ENCODE data around the gene LEFTY2.
A peak's percentile ranks its signal among the peaks of the same experiment; 100 is the strongest.
"Not testable (repeated sequence)": the region's sequence is repeated elsewhere in the genome, so short reads cannot be mapped to it uniquely, and the experiment has no call there.

Gene LEFTY2

GRCh38 chr1:225931270-225932136, 9.5 kb downstream of the LEFTY2 start:
- no peak for DNase-seq

- DNase-seq, result no peak
Observed at GRCh38 chr1:225930566-225930965, 10.5 kb downstream of the LEFTY2 start.

- not testable (repeated sequence) for DNase-seq
Observed at GRCh38 chr1:225929462-225929861, 11.6 kb downstream of the LEFTY2 start.

- no peak for DNase-seq
Observed at GRCh38 chr1:225928186-225929175, 12.5 kb downstream of the LEFTY2 start.

GRCh38 chr1:225926551-225927113, 14.4 kb downstream of the LEFTY2 start:
- no peak for DNase-seq

- peak; percentile 73 to 97 (median 92) for DNase-seq
Observed at GRCh38 chr1:225923692-225924555, 17.1 kb downstream of the LEFTY2 start, which contains the start of gene PYCR2. PYCR2 (minus strand) TSS chr1:225924250; CDS start chr1:225924110, 140 bp downstream.

GRCh38 chr1:225923381-225923691, 17.7 kb downstream of the LEFTY2 start:
- DNase-seq, result no peak

- no peak for DNase-seq
Observed at GRCh38 chr1:225921734-225922709, 19.0 kb downstream of the LEFTY2 start.

GRCh38 chr1:225919906-225920305, 21.1 kb downstream of the LEFTY2 start:
- peak in 54 of 56 donors; percentile 15 to 93 (median 75) for DNase-seq

GRCh38 chr1:225918280-225918679, 22.7 kb downstream of the LEFTY2 start:
- DNase-seq, result no peak

GRCh38 chr1:225917536-225917935, 23.5 kb downstream of the LEFTY2 start:
- DNase-seq, result no peak

GRCh38 chr1:225917101-225917500, 23.9 kb downstream of the LEFTY2 start:
- no peak for DNase-seq

GRCh38 chr1:225915538-225915991, 25.5 kb downstream of the LEFTY2 start:
- DNase-seq, result peak in 14 of 56 donors; percentile 6 to 53 (median 20)

GRCh38 chr1:225914947-225915346, 26.1 kb downstream of the LEFTY2 start:
- peak in 2 of 56 donors; percentile 8 to 11 for DNase-seq

GRCh38 chr1:225914391-225914790, 26.6 kb downstream of the LEFTY2 start:
- DNase-seq, result no peak

GRCh38 chr1:225911191-225912130, 29.6 kb downstream of the LEFTY2 start:
- DNase-seq, result peak in 30 of 56 donors; percentile 5 to 71 (median 34)

- no peak for DNase-seq
Observed at GRCh38 chr1:225909477-225909876, 31.5 kb downstream of the LEFTY2 start.

- DNase-seq, result no peak
Observed at GRCh38 chr1:225908773-225909172, 32.2 kb downstream of the LEFTY2 start.

All from amygdala (tissue), 56 donors.